ENCODE results near the gene RHBDL2.
"Not testable (repeated sequence)": the region's sequence is repeated elsewhere in the genome, so short reads cannot be mapped to it uniquely, and the experiment has no call there.

The RHBDL2 gene, protein sequence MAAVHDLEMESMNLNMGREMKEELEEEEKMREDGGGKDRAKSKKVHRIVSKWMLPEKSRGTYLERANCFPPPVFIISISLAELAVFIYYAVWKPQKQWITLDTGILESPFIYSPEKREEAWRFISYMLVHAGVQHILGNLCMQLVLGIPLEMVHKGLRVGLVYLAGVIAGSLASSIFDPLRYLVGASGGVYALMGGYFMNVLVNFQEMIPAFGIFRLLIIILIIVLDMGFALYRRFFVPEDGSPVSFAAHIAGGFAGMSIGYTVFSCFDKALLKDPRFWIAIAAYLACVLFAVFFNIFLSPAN

DNA sequence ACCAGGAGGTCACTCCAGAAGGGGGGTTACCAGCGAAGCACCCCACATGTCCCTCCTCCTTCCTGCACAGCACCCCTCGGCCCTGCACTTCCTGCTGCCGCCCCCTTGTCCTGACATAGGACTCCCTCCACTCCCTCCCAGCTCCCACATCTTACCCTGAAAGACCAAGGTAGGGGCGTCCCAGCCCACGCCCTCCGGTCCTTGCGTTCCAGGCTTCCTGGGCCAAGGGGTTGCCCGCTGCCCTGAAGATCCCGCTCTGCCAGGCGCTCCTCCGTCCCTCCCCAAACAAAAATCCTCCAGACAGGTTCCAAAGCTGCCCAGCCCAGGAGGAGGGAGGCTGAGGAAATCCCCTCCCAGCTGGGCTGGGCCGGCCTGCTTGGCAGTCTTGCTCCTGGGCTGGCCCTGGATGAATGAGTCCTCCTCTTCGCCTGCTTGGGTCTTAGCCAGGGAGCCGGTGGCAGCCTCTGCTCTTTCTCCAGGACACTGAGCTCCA lies at the start of gene RHBDL2:
RHBDL2 (minus strand) TSS at position 304 of the 493 bp plus-strand sequence. CDS start 22,618 bp downstream, outside the sequence.
- DNase-seq = no peak

DNA sequence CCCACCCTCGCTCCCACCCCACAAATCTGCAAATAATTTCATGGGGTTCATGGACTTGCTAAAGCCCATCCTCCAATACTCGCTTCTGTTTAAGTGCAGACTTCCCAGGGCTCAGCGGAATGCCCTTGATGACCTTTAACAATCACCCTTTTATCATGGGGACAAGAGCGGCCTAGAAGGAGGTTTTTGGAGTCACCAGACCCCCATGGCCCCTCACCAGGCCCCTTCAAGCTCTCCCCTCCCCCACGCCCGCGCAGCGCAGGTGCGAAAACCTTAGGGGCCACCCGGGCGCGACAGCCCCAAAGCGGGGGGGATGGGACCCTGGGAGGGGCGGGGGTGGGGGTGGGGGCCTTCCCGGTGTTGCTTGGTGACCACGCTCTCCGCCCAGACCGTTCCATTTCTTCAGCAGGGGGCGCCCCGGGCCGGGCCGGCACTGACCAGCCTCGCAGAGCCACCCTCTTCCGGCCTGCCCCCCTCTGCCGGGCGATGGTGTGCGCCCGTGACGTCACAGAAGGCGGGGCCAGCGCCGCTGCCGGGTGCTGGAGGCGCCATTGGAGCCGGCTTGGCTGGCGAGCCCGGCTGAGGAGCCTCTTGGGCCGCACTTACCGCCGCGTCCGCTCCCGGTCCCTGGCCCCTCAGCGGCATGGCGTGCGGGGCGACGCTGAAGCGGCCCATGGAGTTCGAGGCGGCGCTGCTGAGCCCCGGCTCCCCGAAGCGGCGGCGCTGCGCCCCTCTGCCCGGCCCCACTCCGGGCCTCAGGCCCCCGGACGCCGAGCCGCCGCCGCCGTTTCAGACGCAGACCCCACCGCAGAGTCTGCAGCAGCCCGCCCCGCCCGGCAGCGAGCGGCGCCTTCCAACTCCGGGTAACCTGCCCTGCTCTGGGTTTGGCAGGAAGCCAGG lies 49.4 kb upstream of the RHBDL2 start, which contains the start of gene AKIRIN1:
AKIRIN1 (plus strand) TSS at position 539 of the 900 bp plus-strand sequence; CDS start at position 644, 105 bp downstream.
- DNase-seq = peak; percentile 99

DNA sequence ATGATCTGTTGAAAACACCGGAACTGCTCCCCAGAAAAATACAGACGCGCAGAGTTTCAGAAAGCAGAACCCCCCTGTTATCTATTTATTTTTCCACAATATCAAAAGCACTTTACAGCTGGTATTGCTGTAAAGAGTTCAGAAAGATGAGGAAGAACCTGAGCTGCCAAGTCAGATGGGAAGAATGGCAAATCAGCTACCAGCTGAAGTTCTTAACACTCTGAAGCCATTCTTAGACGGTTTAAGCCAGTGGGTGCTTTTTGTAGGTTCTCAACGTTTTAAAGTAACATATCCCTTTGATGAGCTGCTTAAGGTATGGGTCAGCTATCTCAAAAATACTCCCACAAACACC lies 48.7 kb upstream of the RHBDL2 start:
- DNase-seq = no peak

DNA sequence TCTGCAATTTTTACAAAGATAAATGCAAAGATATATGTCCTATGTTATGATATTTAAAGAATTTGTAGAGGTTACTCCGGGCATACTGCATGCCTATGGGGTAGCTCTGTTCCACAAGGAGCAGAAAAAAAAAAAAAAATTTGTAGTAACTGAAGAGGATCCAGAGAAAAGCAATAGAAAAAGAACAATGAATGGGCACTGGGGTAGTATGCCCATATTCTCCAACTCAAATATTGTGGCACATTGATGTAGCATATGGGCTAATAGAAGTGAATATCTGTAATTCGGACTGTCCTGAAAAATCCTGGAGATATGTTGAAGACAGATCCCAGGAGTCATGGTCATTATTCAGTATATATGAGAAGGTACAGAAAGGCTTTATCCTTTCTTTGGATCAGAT lies 48.3 kb upstream of the RHBDL2 start:
- no peak for DNase-seq

DNA sequence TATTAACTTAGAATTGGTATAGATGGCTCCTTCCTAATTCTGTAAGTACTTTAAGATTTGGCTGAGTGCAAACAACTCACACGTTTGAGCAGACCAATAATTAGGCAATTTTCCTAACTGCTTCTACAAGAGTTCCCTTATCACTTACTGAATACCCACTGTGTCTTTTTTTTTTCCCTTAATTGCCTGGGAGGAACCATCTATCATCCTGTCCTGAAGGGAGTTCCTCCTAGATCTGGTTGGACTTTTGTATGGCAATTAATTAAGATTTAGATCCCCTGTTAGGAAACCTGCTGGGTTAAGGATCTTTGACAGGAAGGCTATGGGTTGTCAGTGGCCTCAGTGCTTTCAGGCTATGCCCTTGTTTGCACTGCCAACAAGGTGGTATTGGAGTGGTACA lies 37.8 kb upstream of the RHBDL2 start:
- DNase-seq = not testable (repeated sequence)

DNA sequence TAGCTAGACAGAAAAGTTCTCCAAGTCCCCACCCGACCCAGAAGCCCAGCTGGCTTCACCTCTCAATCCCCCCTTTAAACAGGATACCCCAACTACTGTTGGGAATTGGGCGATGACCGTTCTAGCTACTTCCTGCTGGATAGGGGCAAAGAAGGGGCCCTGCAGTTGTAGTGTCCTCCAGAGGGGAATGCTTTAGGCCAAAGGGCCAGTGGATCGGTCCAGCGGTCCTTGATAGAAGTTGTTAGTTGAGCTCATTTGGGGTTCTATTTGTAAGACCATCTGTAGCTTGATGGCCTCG lies 36.6 kb upstream of the RHBDL2 start:
- DNase-seq = not testable (repeated sequence)

DNA sequence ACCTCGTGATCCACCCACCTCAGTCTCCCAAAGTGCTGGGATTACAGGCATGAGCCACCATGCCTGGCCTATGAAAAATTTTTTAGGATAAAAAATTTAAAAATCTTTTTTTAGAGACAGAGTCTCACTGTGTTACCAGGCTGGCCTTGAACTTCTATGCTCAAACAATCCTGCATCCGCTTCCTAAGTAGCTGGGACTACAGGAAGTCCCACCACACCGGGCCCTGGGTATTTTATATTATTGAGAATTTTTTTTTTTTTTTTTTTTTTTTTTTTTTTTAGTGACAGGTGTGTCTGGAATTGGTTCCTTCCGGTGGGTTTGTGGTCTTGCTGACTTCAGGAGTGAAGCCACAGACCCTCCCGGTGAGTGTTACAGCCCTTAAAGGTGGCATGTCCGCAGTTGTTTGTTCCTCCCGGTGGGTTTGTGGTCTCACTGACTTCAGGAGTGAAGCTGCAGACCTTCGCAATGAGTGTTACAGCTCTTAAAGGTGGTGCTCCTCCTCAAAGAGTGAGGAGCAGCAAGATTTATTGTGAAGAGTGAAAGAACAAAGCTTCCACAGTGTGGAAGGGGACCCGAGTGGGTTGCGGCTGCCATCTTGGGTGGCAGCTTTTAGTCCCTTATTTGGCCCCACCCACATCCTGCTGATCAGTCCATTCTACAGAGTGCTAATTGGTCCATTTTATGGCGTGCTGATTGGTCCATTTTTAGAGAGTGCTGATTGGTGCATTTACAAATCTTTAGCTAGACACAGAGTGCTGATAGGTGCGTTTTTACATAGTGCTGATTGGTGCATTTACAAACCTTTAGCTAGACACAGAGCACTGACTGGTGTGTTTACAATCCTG lies 36.0 kb upstream of the RHBDL2 start:
- DNase-seq = peak; percentile 22 to 36

DNA sequence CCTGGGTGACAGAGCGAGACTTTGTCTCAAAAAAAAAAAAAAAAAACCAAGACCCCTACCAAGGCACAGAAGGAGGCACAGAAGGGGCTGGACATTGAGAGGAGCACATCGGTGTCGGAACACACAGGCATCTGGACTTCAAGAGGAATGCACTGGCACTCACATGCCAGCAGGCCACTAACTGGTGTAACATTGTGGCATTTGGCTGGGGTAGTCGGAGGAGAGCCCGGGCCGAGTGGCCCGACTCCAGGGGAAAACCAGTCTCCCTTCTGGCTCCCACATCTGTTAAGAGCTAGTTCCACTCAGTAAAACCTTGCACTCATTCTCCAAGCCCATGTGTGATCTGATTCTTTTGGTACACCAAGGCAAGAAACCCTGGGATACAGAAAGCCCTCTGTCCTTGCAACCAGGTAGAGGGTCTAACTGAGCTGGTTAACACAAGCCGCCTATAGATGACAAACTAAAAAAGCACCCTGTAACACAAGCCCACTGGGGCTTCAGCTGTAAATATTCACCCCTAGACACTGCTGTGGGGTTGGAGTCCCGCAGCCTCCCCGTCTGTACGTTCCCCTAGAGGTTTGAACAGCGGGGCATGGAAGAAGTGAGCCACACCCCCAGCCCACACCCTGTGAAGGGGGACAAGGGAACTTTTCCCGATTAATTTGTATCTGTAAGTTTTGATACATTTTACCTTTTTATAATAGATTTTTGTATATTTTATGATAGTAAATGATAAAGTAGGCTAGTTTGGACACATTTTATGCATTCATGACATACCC lies 32.2 kb upstream of the RHBDL2 start:
- DNase-seq = no peak

DNA sequence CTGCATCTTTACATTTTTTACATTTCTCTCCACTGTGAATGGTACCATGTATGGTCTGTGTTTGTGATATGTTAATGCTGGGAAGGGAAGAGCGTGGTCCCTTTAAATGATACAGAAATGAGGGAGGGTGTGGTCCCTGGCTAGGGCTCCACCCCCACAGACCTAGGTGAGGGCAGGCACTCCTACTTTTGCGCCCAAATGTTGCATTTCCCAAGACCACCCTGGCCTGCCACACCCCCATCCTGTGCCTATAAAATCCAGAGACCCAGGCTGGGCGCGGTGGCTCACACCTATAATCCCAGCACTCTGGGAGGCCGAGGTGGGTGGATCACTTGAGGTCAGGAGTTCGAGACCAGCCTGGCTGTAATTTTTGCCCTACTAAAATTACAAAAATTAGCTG lies 31.5 kb upstream of the RHBDL2 start:
- DNase-seq = not testable (repeated sequence)

DNA sequence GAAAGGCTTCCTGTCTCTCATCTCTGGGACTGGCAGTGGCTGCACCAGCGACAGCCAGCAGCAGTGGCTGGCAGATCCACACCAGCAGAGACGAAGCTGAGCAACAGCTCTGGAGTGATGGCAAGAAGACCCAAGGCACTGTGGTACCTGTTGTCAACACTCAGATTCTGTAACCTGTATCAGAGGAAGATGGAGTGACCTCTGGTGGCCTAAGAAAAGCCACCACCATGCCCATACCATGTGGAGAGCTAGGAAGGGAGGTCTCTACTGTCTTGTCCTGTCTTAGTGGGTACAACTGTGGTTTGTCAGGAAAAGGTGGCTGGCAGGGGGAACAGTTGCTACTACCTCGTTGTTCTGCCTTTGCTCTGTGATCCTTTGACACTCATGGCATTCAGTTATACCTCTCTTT lies 22.5 kb upstream of the RHBDL2 start:
- peak; percentile 3 to 10 for DNase-seq

DNA sequence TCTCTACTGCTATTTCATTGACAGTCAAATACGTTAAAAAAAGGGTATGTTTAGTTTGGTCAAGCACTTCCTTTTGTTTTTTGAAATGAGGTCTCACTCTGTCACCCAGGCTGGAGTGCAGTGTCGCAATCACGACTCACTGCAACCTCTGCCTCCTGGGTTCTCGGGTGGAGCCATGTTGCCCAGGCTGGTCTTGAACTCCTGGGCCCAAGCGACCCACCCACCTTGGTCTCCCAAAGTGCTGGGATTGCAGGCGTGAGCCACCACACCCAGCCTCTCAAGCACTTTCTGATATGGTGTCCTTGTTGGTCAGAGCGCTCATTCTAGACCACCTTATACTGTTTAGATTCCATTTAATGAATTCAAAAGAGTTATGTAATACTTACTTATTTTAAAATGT lies 20.9 kb upstream of the RHBDL2 start:
- DNase-seq = no peak

DNA sequence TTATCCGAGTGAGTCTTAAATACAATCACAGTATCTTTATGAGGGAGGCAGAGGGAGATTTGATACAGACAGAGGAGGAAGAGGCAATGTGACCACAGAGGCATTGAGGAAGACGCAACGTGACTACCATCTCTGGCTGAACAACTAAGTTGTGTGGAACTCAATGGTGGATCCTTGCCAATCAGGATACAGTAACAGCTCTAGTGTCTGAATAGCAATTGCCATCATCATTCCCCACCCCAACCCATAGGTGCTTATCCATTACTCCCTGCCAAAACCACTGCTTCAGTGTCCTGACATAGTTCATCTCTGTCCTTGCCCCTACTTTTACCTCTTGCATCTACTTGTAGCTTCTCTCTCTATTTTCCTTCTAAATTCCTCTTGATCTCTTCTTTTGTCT lies 20.5 kb upstream of the RHBDL2 start:
- no peak for DNase-seq

DNA sequence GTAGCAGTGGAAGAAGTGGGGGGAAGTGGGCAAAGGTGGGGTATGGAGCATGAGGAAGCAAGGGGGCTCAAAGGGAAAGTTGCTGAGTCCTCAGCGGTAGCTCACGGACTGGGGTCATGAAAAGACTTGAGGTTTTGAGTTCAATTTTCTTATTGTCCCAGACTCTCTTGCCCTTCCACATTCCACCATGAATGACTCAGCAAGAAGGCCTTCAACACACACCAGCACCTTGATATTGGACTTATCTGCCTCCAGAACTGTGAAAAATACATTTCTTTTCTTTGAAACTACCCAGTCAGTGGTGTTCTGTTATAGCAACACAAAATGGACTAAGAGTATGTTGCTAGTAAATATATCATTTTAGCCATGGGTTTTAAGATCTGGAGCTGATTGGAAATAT lies 17.3 kb upstream of the RHBDL2 start:
- DNase-seq = no peak

DNA sequence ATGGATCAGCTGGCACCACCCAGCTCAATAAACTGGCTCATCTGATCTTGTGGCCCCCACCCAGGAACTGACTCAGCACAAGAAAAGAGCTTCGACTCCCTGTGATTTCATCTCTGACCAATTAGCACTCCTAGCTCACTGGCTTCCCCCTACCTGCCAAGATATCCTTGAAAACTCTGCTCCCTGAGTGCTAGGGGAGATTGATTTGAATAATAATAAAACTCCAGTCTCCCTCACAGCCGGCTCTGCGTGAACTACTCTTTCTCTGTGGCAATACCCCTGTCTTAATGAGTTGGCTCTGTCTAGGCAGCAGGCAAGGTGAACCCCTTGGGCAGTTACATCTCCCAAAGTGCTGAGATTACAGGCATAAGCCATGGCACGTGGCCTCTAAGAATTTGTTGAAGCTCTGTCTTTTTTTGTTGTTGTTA lies 11.8 kb upstream of the RHBDL2 start:
- no peak for DNase-seq

DNA sequence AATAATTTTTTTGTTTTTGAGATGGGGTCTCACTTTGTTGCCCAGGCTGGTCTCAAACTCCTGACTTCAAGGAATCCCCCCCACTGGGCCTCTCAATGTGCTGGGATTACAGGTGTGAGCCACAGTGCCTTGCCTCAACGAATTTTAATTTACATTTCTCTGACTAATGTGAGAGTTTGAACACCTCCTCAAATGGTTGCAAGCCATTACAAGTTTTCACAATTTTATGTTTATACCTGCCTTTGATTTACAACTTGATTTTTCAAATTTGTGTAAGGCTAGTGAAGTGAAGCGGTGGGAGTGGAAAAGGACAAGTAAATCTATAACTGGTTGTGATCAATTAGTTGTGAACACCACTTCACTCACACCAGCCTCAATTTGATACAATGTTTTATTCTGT lies 8.9 kb upstream of the RHBDL2 start:
- DNase-seq = no peak

DNA sequence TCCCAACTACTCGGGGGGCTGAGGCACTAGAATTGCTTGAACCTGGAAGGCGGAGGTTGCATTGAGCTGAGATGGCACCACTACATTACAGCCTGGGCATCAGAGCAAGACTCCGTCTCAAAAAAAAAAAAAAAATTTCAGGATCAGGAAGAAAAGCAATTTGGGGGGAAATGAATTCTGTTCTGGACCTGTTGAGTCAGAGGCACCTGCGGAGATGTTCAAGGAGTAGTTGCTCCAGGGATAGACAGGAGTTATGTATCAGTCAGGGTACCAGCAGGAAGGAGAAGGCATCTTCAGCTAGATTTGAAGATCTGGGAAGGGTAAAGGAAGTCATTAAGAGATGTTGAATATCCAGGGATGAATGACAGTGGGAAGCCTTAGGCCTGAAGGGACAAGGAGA lies 2.9 kb upstream of the RHBDL2 start:
- DNase-seq = no peak

DNA sequence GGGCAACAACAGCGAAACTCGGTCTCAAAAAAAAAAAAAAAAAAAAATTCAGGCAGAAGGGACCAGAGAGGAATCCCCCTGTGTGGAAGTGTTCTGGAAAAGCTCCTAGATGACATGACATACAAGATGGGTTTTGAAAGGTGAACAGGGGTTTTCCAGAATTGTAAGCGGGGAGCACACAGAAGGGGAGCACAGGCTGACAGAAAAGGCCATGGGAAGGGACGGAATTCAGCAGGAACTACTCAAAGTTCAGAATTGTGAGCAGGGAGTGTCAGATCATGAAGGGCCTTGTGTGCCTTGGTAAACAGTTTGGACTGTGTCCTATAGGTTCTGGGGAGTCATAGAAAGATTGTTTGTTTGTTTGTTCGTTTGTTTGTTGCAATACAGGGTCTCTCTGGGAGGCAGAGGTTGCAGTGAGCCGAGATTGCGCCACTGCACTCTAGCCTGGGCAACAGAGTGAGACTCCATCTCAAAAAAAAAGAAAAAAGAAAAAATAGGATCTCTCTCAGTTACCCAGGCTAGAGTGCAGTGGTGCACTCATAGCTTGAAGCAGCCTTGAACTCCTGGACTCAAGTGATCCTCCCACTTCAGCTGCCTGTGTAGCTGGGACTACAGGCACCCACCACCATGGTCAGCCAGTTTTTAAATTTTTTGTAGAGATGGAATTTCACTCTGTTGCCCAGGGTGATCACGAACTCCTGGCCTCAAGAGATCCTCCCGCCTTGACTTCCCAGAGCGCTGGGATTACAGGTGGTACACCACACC lies 1.2 kb upstream of the RHBDL2 start:
- no peak for DNase-seq

DNA sequence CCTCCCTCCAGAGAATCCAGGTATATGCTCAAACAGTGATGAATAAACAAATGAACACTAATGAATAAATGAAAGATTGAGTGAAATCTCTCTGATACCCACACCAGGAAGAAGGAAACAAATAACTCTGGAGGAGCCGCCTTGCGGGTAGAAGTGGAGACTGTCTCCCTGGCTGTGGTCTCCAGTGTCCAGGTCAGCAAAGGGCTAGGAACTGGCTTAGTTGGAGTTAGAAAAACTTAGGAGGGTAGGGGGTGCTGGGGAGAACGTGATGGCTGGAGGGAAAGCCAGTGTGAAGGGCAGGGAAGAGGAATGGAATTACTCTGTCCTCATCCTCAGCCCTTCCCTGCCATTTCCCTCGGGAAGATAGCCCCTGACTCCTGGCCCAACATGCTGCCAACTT lies 537 bp downstream of the RHBDL2 start:
- no peak for DNase-seq

DNA sequence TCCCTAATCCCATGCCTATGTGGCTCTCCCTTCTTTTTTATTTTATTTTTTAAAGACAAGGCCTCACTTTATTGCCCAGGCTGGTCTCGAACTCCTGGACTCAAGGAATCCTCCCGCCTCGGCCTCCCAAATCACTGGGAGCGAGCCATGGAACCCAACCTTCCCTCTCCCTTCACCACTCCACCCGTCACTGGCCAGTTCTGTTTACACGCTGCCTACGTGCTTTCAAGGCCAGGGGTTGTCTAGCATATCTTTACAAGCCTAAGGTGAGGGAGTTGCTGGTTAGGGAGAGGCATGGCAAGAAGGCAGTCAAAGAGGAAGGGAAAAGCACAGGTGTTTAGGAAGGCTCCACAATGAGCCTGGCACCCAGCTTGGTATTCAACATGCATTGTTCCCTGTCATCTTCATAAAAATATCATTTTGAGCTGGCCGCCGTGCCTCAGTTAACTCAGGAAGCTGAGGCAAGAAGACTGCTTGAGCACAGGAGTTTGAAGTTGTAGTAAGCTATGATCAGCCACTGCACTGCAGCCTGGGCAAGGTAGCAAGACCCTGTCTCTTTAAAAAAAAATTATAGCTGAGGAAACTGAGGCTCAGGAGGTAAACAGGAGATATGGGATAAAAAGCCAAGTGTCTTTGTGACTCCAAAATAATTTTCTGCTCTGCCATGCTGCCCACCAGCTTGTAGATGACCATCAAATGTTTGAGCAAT lies 1.1 kb downstream of the RHBDL2 start:
- no peak for DNase-seq

DNA sequence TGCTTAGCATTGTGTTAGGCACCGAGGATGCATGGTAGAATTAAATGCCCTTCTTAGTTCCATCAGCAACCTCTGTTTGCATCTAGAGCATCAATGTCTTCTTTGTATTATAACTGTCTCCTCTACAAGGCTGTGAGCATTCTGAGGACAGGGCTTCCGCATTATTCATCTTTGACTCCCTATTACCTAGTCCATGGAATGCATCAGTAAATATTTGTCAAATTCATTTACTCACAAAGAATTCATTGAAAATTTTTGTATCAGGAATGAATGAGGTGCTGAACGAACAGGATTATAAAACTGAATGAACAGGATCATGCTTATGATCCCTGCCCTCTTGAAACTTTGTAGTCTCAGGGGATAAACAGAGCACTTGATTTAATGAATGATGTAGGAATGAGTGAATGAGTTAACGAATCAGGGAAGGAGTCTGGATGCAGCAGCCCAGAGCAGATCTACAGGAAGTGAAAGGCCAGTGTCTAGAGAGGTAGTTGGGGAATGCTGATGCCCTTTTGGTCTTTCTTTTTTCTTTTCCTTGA lies 2.8 kb downstream of the RHBDL2 start:
- no peak for DNase-seq

DNA sequence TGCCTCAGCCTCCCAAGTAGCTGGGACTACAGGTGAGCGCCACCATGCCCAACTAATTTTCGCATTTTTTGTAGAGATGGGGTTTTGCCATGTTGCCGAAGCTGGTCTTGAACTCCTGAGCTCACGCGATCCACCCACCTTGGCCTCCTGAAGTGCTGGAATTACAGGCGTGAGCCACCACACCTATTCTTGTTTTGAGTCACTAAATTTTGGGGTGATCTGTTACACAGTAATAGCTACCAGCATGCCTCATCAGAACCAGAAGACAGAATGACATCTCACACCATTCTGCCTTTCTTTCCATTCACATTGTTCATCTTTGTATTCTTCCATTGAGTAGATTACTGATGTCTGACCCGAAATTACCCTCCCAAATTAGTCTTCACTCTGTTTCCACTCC lies 9.1 kb downstream of the RHBDL2 start:
- peak; percentile 27 to 46 for DNase-seq

Measured in activated CD4-positive, alpha-beta T cell treated with anti-CD3 and anti-CD28 coated beads, Interleukin-2, amount 50 U/mL, for 48 hours (primary cell).